IPS DF 19.7 (cell line): ENCODE data around the gene TTLL11.
"Not testable (repeated sequence)": the region's sequence is repeated elsewhere in the genome, so short reads cannot be mapped to it uniquely, and the experiment has no call there.

Source experiments
- DNase-seq: peaks from one replicate; pipeline ENCODE4 v3.0.0-alpha.2; 2013; ENCODE audit warnings: low read depth, low spot score

The TTLL11 gene

DNA sequence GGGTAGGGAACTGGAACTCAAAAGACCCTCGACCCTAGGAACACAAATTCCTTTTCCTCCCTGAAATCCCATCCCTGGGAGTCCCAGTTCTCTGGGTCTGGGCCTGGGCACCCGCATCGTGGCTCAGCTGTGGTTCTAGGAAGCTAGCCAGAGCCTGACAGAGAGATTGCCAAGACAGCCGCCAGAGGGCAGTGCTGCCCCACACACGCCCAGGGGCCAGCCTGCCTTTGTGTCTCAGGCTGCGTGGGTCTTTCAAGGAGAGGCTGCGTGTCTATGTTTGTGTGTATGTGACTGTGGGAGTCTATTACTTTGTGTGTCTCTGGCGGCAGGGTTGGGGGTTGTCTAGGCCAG, 32.0 kb upstream of the TTLL11 start:
- no peak for DNase-seq

DNA sequence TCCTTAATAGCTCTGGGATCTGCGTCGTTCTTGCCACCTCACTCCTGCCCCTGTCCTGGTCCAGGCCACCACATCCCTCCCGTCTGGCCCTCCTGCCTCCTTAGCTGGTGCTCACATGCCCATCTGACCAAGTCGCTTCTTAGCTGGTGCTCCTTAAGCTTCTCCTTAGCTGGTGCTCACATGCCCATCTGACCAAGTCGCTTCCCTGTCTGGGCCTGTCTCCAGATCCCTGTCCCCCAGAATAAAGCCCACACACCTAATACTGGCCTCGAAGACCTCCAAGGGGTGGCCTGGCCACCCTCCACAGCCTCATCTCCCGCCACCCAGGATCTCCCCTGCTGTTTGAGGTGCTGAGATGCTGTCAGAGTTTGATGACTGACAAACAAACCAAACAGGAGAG, 31.4 kb upstream of the TTLL11 start:
- DNase-seq = no peak

DNA sequence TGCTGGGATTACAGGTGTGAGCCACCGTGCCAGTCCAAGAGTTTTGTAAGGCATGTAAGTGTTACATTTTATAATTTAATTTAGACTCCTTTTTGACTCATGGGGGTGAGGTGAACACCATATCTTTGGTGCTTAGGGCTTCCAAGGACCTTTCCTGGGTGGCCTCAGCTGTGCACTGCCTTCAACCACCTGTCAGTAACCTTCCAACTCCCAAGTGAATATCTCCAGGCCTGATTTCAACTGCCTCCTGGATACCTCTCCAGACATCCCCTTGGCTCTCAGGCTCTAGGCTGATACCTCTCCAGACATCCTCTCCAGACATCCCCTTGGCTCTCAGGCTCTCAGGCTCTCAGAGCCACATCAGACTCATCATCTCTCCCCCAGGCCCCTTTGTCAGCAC, 30.9 kb upstream of the TTLL11 start:
- no peak for DNase-seq

DNA sequence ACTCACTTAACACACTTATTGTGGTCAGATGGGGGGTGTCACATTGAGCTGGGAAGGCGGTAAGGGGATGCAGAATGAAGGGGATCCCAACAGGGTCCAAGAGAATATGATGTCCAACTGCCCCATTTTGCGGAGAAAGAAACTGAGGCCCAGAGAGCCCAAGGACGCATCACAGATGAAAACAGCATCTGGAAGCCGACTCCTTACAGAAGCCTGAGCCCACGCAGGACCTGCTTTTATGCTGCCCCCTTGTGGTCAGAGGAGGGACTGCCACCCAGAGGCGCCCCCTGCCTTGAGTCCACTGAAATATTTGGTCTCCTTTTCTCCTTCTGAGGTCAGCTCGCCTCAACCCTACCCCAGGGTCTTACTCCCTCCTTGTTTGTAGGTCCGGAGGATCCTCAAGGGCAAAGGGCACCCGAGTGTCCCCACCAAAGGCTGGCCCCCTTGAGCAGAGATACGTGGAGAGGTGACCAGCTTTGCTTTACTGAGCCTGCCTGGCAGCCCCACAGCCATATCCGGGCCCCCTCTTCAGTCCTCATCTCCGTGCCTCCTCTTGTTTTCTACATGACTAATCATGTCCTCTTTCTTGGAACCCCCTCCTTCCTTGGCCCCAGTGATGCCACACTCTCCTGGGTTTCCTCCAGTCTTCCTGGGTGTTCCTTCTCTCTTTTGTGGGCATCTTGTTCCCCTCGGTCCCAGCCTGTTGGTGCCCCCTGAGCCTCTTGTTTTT, 30.0 kb upstream of the TTLL11 start:
- no peak for DNase-seq

DNA sequence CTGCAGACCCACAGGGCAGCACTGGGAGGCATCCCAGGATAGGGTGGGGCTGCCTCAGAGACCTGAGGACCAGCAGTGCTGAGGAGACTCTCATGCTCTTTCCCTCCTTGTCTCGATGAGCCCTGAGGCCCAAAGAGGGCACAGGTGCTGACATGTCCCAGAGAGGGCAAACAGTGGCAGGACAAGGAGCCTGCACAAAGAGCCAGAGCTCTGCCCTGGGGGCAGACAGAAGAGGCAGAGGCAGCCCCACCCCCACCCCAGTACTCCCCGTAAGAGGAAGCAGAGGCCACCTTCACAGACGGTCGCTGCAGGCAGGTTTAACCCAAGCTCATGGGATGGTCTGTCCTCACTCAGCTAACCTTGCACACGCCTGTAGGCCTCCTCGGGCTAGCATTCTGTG, 29.4 kb upstream of the TTLL11 start:
- no peak for DNase-seq

DNA sequence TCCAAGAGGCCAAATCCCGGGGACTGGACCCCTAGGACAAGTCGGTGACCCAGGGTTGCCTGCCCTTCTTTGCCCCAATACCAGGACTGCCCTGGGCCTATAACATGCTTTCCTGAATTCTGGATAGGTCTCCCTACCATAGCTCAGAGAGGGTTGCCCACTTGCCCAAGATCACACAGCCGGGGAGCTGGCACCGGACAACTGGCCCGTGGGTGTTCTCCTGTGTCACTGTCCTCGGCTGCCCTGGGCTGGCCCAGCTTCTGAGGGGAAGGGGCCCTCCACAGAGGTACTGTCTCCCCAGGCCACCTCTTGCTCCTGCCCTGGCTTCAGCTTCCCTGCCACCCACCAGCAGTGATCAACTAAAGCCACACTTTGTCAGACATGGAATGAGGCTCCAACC, 28.8 kb upstream of the TTLL11 start:
- no peak for DNase-seq

DNA sequence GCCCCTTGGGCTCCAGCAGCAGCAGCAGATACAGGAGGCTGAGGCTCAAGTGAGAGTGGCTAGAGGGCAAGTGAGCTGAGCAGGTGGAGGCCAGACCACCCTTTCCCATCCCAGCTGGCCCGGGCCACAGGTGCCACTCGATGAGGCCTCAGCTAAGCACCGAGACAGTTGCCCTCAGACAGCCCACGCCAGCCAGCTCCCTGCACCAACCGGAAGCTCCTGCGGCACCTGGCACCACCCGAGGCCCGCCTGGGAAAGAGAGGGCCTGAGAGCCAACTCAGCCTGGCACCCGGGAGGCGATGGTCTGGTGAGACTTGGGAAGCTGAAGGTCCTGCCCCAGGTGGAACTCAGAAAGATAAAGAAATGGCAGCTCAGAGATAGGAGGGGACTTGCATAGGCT, 28.3 kb upstream of the TTLL11 start:
- DNase-seq = no peak

DNA sequence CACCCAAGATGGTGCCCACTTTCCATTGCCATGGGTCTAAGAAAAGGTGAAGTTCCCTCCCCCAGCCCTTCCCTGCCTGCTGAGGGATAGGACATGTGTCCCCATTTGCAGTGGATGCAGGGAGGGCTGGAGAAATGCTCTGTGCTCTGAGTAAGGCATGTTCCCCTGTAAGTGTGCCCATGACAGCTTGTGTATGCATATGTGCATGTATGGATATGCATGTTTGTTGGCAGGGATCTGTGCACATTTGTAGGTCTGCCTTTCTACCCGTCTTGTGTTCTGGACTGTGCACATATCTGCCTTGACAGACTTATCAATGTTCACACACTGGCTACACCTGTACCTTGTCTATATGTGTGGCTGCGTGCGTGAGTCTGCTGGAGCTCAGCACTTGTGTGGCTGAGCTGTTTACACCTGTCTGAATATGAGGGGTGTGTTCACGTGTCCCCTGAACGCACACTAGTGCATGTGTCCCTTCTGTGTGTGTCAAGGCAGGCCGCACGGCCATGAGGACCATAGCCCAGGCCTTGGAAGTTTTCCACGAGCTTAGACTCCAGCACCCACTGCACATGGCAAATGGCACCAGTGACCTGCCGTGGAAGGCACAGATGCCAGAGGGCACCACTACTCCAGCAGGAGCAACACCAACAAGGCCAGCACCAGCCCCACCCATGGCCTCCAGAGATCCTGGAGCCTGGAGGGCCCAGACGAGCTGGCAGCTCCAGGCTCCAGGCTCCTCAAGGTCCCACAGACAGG, 27.4 kb upstream of the TTLL11 start:
- no peak for DNase-seq

DNA sequence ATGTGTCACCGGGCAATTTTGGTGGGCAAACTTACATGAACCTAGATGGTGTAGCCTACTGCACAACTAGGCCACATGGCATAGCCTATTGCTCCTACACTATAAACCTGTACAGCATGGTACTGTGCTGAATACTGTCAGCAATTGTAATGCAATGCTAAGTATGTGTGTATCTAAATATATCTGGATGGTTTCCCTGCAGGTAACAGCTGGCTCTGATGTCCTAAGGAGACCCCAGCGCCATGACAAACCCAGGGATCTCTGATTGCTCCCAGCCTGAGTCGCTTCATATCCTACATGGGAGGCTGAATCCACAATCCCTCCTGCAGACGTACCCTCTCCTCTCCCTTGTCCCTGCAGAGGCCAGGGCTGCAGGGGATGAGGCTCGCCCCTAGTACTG, 26.6 kb upstream of the TTLL11 start:
- DNase-seq = no peak

DNA sequence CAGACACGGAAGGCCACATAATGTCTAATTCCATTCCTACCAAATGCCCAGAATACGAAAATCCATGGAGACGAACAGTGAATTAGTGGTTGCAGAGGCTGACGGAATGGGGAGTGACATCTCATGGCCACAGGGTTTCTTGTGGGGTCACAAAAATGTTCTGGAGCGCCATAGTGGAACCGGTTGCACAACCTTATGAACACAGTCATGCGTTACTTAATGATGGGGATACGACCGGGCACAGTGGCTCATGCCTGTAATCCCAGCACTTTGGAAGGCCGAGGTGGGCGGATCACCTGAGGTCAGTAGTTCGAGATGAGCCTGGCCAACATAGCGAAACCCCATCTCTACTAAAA, 26.0 kb upstream of the TTLL11 start:
- no peak for DNase-seq

DNA sequence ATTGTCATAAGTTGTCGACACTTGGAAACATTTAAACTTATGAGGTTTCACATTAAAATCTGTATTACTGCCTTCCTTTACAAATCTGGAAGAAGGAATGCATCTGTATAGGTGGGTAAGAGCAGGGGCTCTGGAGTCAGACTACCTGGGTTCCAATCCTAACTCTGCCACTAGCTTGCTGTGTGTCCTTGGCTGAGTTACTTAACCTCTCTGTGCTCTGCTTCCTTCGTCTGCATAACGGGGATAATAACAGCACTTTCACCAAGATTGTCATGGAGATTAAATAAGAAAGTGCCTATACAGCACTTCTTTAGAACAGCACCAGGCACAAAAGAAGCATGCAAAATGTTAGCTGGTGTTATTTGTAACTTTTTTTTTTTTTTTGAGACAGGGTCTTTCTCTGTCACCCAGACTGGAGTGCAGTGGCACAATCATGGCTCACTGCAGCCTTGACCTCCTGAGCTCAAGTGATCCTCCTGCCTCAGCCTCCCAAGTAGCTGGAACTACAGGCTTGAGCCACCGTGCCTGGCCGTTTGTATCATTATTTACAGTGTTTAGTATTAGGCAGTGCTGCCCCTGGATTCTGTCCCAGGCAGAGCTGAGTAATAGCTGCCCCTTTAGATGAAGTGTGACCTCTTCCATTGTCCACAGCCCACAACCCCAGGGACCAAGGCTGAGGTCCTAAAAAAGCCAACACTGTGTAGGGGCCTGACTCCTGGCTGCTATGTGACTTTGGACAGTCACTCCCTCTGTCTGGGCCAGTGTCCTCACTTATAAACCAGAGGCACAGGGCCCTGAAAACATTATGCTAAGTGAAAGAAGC, 25.4 kb upstream of the TTLL11 start:
- no peak for DNase-seq

DNA sequence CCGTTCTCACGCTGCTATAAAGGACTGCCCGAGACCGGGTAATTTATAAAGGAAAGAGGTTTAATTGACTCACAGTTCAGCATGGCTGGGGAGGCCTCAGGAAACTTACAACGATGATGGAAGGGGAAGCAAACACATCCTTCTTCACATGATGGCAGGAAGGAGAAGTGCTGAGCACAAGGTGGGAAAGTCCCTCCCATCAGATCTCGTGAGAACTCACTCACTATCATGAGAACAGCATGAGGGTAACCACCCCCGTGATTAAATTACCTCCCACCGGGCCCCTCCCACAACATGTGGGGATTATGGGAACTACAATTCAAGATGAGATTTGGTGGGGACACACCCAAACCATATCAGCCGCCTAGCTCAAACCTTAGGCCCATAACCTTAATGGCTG, 24.1 kb upstream of the TTLL11 start:
- not testable (repeated sequence) for DNase-seq

DNA sequence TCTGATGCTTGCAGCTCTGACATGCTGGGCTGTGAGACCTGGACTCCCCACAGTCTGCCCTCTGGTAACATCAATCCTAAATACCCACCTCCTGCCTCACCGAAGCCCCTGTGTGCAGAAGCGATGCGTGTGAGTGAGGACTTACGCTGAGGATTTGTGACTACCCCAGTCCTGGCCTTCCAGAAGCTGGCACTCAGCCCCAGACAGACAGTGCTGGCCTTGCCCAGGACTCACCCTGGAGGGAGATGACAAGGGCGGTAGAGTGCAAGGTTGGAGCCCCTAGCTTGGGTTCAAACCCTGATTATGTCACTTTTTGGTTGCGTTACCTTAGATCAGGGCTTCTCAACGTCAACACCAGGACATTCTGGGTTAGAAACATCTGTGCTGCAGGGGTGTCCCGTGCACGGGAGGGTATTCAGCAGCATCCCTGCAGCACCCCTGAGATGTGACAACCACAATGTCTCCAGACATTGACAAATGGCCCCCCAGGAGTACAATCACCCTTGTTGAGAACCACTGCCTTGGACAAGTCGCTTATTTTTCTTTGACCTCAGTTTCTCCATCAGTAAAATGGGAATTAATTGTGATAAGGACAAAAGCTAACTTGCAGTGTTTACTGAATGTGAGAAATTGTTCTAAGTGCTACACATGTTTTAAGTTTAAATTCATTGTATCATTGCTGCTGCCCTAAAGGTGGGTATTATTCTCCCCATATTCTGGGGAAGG, 23.5 kb upstream of the TTLL11 start:
- DNase-seq = no peak

DNA sequence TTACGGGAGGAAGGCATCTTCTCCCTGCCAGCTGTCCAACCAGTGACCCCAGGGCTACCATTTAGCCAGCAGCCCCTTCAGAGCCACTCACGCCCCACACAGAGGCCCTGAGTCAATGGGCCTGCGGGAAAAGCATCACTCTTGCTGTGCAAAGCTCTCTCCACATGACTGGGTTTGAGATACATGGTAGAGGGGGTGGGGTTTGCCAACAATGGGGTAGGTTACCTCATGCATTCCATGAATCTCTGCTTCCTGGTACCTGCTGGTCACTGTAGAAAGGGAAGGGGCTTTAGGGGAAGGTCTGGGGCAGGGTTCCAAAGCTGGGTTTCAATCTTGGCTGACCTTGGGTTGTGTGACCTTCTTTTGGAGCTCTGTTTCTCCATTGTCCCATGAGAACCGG, 22.9 kb upstream of the TTLL11 start:
- no peak for DNase-seq

DNA sequence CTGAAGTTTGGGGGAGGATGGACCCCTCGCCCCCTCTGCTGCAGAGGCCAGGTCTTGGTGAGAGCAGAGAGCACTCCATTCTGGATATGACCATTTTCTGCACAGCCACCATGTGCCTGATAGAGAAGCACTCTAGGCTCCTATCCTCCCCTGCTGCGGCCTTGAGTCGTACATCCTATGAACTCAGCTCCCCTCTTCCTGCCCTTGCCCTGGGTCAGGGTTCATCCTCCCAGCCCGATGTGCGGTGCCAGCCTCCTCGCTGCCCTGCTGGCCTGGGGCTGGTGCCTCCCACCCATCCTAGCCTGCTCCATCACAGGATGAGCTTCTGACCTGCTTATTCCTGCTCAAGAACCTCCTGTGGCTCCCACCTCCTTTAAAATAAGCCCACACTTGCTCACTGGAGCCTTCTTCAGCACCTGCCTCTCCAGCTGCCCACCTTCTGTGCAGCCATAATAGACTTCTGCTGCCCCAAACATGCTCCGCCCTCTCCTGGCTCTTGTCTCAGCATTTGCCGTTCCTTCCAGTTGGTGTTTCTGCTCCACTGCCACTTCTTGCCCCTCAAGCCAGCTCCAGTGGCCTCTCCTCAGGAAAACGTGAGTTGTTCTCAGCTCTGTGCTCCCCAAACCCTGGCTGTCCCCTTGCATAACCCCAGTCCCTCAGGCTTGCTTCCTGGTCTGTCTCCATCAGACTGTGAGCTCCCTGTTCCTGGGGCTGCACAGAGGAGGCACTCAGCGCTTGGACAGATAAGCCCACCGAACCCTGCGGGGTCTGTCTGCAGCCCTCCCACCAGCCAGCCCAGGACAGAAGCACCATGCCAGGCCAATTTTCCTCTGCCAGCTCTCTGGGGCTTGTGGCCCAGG, 22.3 kb upstream of the TTLL11 start:
- no peak for DNase-seq

DNA sequence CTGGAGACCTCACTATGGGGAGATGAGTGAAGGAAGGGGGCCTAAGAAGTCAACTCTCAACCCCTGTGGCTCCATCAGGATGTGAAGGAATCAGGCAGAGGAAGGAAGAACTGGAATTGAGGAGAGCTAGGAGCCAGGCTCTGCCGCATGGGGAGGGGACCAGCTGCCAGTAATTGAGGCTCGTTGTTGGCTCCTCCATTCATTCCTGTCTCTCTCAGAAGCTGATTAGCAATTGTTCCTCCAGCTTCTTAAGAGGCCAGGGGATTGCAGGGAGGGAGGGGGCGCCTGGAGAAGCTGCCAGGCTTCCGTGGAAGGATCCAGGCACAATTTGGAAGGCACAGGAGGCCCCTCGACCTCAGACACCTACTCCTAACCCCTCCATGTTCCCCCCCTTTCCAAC, 20.5 kb upstream of the TTLL11 start:
- DNase-seq = no peak

DNA sequence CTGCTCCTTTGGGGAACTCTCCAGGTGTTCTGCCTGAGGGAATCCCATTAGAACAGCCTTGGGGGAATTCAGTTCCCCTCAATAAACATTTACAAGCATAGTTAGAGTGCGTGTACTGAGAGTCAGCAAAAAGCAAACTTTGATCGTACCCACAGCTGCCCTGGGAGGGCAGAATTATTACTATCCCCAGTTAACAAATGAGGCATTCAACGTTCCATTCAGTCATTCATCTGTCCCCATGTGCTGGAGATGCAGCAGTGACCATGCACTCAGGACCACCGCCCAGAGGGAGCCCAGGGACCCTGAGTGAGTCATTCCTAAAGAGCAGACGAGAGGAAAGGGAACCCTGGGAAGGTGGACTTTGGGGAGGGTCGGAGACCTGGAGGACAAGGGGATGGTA, 19.1 kb upstream of the TTLL11 start:
- DNase-seq = no peak

DNA sequence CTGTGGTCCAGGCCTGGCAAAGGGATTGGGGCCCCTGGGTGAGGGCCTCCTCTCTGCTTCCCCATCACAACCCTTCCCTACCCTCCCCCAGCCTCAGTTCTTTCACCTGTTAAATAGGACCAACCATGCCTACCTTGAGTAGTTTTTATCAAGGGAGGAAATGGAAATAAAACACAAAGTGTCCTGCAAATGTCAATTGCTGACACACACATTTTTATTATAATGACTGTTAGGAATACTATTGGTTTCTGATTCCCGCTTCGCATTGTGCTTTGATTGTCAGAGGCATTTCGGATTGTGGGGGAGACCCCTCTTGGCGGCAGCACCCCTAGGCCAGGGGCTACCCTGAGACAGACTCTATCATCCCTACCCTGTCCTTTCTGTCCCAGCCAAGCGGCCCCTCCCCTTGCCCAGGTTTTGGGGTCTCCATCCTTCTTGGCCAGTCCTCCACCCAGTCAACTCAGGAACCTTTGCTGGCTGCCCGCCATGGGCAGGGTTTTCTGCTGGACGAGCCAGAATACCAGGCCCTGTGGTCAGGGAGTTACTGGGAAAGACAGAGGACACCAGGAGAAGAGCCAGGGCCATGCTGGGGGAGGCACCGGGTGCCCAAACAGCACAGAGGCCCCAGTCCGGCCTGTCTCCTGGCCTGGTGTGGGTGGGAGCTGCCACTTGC, 18.4 kb upstream of the TTLL11 start:
- no peak for DNase-seq

DNA sequence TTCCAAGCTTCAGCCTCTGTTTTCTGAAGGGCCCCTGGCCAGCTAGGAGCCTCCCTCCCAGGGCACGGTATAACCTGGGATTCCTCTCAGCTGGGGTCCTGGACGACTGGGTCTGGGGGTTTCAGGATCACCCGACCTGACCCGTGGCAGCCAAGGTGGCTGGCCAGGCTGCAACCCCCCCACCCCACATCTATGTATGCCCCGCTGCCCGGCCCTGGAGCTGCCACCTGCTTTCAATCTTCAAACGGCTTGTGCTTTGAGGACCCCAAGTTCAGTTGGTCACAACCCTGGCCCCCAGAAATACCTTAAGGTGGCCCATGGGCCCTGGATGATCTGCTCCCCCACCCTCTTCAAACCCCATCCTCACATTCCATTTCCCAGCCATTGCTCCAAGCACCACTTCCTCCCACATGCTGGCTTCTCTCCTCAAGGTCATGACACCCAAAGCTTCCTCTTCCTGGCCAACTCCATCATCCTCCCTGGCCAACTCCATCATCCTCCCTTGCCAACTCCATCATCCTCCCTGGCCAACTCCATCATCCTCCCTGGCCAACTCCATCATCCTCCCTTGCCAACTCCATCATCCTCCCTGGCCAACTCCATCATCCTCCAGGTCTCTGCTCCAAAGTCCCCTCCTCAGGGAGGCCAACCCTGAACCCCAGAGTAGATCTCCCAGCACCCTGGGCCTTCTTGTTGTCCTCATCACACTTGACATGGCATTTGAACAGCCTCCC, 17.2 kb upstream of the TTLL11 start:
- DNase-seq = no peak
